Activated T-cell treated with anti-CD3 and anti-CD28 coated beads, Interleukin-2, amount 50 U/mL, for 1 hour (primary cell): ENCODE data around the gene CYP27A1.
"Not testable (repeated sequence)": the region's sequence is repeated elsewhere in the genome, so short reads cannot be mapped to it uniquely, and the experiment has no call there.

ENCODE experiments used
- DNase-seq: peaks from one replicate; pipeline ENCODE4 v3.0.0-alpha.2; 2020

CYP27A1 gene

DNA sequence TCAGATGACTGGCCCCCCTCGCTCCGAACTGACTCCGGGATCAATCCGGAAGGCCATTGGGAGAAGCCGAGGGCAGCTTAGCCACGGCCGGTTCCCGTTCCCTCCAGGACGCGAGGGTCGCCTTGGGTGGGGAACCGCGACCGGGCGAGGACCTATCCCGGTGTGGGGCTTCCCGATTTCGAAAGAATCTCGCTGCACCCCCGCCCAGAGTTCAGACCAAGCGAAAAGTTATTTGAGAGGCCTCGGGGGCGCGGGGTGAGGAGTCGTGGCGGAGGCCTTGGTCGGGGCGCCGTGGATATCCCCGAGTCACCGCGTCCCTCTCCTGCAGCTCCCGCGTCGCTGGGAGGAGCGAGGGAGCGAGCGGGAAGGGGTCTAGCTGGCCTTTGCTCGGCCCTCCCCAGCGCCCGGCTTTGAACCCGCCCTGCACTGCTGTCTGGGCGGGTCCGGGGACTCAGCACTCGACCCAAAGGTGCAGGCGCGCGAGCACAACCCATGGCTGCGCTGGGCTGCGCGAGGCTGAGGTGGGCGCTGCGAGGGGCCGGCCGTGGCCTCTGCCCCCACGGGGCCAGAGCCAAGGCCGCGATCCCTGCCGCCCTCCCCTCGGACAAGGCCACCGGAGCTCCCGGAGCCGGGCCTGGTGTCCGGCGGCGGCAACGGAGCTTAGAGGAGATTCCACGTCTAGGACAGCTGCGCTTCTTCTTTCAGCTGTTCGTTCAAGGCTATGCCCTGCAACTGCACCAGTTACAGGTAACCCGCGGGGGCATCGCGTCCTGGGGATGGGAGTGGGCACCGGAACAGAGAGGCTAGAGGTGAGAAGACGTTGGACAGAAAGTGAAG is at the start of gene CYP27A1:
CYP27A1 (plus strand) TSS at position 457 of the 837 bp plus-strand sequence; CDS start at position 493, 36 bp downstream.
- no peak for DNase-seq

DNA sequence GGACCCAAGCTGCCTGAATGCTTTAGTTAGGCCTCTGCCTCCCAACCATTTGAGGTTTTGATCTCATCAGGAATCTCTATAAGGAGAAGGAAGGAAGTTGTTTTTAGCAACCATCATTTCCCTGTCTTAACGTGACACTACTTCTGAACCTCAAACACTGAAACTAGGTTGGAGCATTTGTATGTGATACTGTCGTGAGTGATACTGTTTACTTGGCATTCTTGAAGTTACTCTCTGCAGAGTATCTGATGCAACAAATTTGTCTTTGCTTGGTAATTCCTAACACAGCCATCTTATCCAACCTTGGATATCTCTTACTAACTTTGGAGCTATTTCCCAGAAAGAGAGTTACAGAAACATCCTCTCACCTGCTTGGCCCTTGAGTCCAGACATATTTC is 49.2 kb upstream of the CYP27A1 start:
- no peak for DNase-seq

DNA sequence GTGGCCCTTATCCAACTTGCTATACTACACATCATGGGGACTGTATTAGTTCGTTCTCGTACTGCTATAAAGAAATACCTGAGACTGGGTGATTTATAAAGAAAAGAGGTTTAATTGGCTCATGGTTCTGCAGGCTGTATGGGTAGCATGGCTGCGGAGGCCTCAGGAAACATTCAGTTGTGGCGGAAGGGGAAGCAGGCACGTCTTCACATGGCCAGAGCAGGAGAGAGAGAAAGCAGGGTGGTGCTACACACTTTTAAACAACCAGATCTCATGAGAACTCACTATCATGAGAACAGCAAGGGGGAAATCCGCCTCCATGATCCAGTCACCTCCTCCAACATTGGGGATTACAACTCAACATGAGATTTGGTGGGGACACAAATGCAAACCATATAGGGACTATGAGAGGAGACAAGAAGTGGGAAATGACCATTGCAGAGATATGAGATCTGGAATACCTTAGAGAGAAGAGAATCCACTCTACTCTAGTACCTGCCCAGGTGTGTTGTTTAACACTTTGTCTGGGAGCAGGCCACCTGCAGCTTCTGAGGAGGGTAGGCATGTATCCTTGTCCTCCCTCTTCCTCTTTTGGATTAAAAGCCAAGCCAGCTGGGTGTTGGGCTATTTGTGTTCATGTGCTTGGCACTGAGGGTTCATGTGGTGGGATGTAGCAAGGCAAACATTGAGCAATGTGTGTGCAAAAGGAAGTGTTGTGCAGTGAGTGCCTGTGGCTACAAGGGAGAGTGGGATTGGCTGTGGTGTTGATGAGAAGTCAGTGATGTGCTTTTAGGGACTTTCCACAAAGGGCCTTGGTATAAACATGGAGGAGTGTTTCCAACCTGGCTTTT is 48.6 kb upstream of the CYP27A1 start:
- DNase-seq: no peak

- DNase-seq: no peak
Measured at GRCh38 chr2:218734190-218734975, 47.6 kb upstream of the CYP27A1 start.

- no peak for DNase-seq
Measured at GRCh38 chr2:218736531-218736930, 45.4 kb upstream of the CYP27A1 start.

DNA sequence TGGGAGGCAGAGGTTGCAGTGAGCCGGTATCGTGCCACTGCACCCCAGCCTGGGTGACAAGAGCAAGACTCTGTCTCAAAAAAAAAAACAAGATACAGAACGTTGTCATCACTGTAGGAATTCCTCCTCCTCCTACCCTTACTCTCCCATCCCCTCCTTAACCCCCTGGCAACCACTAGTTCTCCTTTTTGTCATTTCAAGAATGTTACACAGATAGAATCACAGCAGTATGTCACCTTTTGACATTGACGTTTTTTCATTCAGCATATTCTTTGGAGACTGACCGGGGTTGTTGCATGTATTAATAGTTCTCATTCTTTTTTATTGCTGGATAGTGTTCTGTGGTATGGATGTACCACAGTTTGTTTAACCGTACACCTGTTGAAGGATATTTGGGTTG is 38.9 kb upstream of the CYP27A1 start:
- DNase-seq: no peak

- no peak for DNase-seq
Measured at GRCh38 chr2:218744615-218745014, 37.3 kb upstream of the CYP27A1 start.

GRCh38 chr2:218745160-218745558 is 36.8 kb upstream of the CYP27A1 start:
- DNase-seq: no peak

DNA sequence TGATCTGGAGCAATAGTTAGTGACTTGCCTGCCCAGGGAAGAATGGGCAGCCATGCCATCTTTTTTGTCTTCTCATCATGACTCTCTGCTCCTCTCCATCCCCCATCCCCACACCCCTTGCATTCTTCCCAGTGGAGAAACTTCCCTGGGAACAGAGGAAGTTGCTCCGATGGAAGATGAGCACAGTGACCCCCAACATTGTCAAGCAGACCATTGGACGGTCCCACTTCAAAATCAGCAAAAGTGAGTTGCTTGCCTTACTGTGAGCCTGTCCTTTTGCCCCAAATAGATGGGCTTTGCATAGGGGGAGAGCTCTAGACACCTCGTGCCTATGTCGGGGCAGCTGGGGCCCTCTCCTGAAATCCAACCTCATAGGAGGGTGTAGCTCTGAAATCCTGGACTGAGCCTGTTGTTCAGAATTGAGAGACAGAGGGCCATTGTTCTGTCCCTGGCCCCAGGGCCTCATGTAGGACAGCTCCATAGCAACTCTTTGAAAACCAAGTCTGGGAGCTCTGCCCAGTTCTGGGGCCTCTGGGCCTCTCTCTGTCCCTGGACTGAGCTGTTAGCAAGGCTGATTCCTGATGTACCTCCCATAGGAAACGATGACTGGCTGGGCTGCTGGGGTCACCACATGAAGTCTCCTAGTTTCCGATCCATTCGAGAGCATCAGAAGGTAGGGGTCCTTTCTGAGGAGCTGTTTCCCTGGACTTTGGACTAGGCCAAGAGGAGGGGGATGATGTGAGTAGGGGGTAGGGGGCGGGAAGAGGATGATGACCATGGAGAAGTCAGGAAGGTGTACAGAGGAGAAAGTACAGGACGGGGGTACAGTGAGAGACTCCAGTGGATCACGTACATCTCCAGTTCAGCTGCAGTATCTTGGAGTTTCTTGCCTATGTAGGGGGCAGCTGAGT is 36.1 kb upstream of the CYP27A1 start:
- no peak for DNase-seq

DNA sequence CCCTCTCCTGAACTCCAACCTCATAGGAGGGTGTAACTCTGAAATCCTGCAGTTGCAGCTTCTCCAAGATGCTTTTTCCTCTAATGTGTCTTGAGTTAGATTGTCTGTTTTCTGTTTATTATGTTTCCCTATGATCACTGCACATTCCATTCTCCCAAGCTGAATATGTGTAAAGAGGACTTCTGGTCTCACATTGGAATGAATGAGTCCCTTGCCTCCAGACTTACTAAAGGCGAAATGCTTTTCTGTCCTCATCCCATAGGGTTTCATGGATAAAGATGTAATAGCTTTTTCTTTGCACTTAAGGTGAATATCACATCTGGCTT is 35.5 kb upstream of the CYP27A1 start:
- DNase-seq: no peak

- DNase-seq: no peak
Measured at GRCh38 chr2:218746960-218747359, 35.0 kb upstream of the CYP27A1 start.

GRCh38 chr2:218748741-218749441 is 33.1 kb upstream of the CYP27A1 start:
- DNase-seq: no peak

- no peak for DNase-seq
Measured at GRCh38 chr2:218754201-218754600, 27.7 kb upstream of the CYP27A1 start.

- DNase-seq: no peak
Measured at GRCh38 chr2:218754781-218755180, 27.2 kb upstream of the CYP27A1 start.

- no peak for DNase-seq
Measured at GRCh38 chr2:218755198-218755566, 26.8 kb upstream of the CYP27A1 start.

DNA sequence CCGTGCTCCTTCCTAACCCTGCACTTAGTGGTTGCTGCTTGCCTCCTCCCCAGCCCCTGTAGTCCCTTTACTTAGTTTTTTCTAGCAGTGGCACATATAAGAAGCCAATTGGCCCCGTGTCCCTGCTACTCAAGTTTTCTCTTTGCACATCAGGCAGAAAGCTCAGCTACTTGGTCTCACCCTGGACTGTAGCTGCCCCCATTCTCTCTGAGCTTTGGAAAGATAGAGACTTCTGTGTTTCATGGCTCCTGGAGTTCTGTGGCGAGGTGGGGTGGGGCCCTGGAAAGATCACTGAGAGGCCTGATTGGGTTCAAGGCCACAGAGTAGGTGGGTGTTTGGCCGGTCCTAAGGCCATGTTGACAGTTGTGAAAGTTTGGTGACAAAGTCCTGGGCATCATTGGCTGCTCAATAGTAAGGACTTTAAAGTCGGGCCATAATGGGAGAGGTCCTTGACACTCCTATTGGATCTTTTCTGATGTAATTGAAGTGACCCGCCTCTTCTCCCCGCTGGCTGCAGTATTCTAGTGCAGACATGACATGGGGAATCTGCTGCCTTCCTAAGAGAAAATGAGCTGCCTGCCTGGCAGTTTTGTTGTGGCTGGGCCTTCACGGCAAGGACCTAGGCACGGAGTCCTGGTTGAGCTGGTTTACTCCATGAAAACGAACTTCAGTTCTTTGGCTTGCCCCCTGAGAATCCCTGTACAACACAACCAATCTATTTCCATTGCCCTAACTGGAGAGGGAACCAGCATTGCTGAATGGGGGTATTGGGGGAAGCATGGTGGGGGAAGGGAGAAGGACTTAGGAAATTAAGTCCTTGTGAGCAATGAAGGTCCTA is 26.2 kb upstream of the CYP27A1 start:
- no peak for DNase-seq

- DNase-seq: no peak
Measured at GRCh38 chr2:218756599-218757377, 25.2 kb upstream of the CYP27A1 start.

GRCh38 chr2:218761795-218762194 is 20.2 kb upstream of the CYP27A1 start:
- DNase-seq: no peak

DNA sequence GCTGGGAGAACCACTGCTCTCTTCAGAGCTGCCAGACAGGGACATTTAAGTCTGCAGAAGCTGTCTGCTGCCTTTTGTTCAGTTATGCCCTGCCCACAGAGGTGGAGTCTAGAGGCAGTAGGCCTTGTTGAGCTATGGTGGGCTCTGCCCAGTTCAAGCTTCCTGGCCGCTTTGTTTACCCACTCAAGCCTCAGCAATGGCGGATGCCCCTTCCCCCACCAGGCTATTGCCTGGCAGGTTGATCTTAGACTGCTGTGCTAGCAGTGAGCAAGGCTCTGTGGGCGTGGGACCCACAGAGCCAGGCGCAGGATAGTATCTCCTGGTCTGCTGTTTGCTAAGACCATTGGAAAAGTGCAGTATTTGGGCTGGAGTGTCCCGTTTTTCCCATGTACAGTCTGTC is 9.2 kb upstream of the CYP27A1 start:
- DNase-seq: not testable (repeated sequence)

DNA sequence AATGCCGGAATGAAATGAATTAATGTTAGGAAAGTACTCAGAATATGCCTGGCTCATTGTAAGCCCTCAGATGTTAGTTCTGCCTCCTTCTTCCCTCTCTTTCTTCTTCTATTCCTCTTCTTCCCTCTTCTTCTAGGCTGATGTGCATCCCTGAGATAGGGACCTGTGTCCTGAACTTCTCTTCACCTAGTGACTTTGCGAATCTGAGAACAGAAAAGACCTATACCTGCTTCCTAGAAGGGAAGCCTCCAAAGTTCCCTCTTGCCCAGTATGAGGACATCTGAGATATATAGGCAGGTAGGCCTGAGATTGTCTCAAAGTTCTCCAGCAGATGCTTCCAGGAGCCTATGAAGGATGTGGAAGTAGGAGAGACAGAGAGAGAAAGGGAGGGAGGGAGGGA is 8.1 kb upstream of the CYP27A1 start:
- no peak for DNase-seq
